GM23338 (cell line): ENCODE results near the gene HNF1A. TPM values are rescaled to one million over a fixed set of nuclear protein-coding genes. Genes with fewer than 3 reads are reported as not detected.

ENCODE experiments used
- ATAC-seq: fragments of 200-7000 bp; cut with Tn5 transposase; 3 replicates; pipeline ENCODE4 v1.9.1; 2020
- DNase-seq: peaks from one replicate; pipeline ENCODE4 v3.0.0-alpha.2; 2015; ENCODE audit warnings: low spot score
- H2AFZ ChIP-seq: fragments of 200-600 bp; sonication (generic); 2 replicates; pipeline ENCODE4 v1.8.0; 2016; ENCODE audit warnings: antibody characterized with exemption, mild to moderate bottlenecking, moderate library complexity
- H3F3A ChIP-seq: fragments of 200-600 bp; sonication (generic); replicated peaks from 2 replicates; pipeline ENCODE4 v1.8.0; 2017; ENCODE audit warnings: antibody characterized with exemption, mixed run types, low read depth
- H3K27ac ChIP-seq: fragments of 200-600 bp; sonication (generic); 2 replicates; pipeline ENCODE4 v1.6.1; 2016; ENCODE audit warnings: low read depth
- H3K27me3 ChIP-seq: fragments of 200-600 bp; sonication (generic); 2 replicates; pipeline ENCODE4 v1.8.0; 2016; ENCODE audit warnings: mild to moderate bottlenecking, mixed run types, moderate library complexity; ENCODE audit not compliant: insufficient read depth
- H3K36me3 ChIP-seq: fragments of 200-600 bp; sonication (generic); 2 replicates; pipeline ENCODE4 v1.8.0; 2016; ENCODE audit warnings: mild to moderate bottlenecking; ENCODE audit not compliant: insufficient read depth
- H3K4me1 ChIP-seq: fragments of 200-600 bp; sonication (generic); 2 replicates; pipeline ENCODE4 v1.8.0; 2016; ENCODE audit warnings: mild to moderate bottlenecking, moderate library complexity; ENCODE audit not compliant: insufficient read depth
- H3K4me2 ChIP-seq: fragments of 200-600 bp; sonication (generic); 2 replicates; pipeline ENCODE4 v1.7.1; 2017; ENCODE audit warnings: mixed run types
- H3K4me3 ChIP-seq: fragments of 200-600 bp; sonication (generic); 2 replicates; pipeline ENCODE4 v1.6.1; 2016; ENCODE audit warnings: mixed run types
- H3K79me2 ChIP-seq: fragments of 200-600 bp; sonication (generic); replicated peaks from 2 replicates; pipeline ENCODE4 v1.8.0; 2017; ENCODE audit warnings: mild to moderate bottlenecking; ENCODE audit not compliant: insufficient read depth
- H3K9me2 ChIP-seq: fragments of 200-600 bp; sonication (generic); 2 replicates; pipeline ENCODE4 v1.8.0; 2017; ENCODE audit not compliant: insufficient read depth
- H4K20me1 ChIP-seq: fragments of 200-600 bp; sonication (generic); replicated peaks from 2 replicates; pipeline ENCODE4 v1.8.0; 2017; ENCODE audit warnings: mild to moderate bottlenecking; ENCODE audit not compliant: insufficient read depth
- H3K27ac Mint-ChIP-seq: 2 replicates; pipeline ENCODE4 v1.8.0; 2020; ENCODE audit warnings: inconsistent platforms, mild to moderate bottlenecking, moderate library complexity, mixed read lengths
- H3K27me3 Mint-ChIP-seq: 3 replicates; pipeline ENCODE4 v1.8.0; 2022; ENCODE audit warnings: low read depth, mild to moderate bottlenecking, moderate library complexity, mixed read lengths, inconsistent platforms; ENCODE audit not compliant: insufficient read depth, poor library complexity
- H3K36me3 Mint-ChIP-seq: 3 replicates; pipeline ENCODE4 v1.8.0; 2021; ENCODE audit warnings: low read depth, mild to moderate bottlenecking, inconsistent platforms, moderate library complexity, mixed read lengths
- H3K4me1 Mint-ChIP-seq: 3 replicates; pipeline ENCODE4 v1.8.0; 2020; ENCODE audit warnings: mild to moderate bottlenecking, inconsistent platforms, mixed read lengths
- H3K4me3 Mint-ChIP-seq: 3 replicates; pipeline ENCODE4 v1.8.0; 2021; ENCODE audit warnings: moderate library complexity, mild to moderate bottlenecking, inconsistent platforms, mixed read lengths
- H3K9me3 Mint-ChIP-seq: 3 replicates; pipeline ENCODE4 v1.8.0; 2020; ENCODE audit warnings: moderate library complexity, mild to moderate bottlenecking, inconsistent platforms, mixed read lengths
- CREB1 ChIP-seq: fragments of 250-450 bp; sonication (Bioruptor Pico); IDR thresholded peaks from 2 replicates; pipeline ENCODE4 v1.5.0; 2020; ENCODE audit warnings: low read depth, mild to moderate bottlenecking, moderate library complexity
- CTCF ChIP-seq, 2 experiments: fragments of 200-600 bp in 1 of 2; sonication (generic) in 1 of 2; conservative IDR thresholded peaks; 2 replicates each; pipeline versions ENCODE4 v1.5.1 to v1.6.1; 2016 to 2017; ENCODE audit warnings: antibody characterized with exemption in 2 of 2, low read depth in 2 of 2, mild to moderate bottlenecking in 2 of 2, moderate library complexity in 1 of 2
- EZH2 ChIP-seq: fragments of 200-600 bp; sonication (generic); IDR thresholded peaks from one replicate; pipeline ENCODE4 v1.8.0; 2017; ENCODE audit warnings: antibody characterized with exemption, mild to moderate bottlenecking, low read depth; ENCODE audit not compliant: unreplicated experiment
- EZH2phosphoT487 ChIP-seq: fragments of 200-600 bp; sonication (generic); IDR thresholded peaks from one replicate; pipeline ENCODE4 v1.8.1; 2018; ENCODE audit warnings: antibody characterized with exemption; ENCODE audit not compliant: unreplicated experiment
- JUNB ChIP-seq: IDR thresholded peaks from one replicate; pipeline ENCODE4 v1.6.1; 2016; ENCODE audit warnings: antibody characterized with exemption; ENCODE audit not compliant: unreplicated experiment
- NANOG ChIP-seq: IDR thresholded peaks from 2 replicates; pipeline ENCODE4 v1.6.1; 2016; ENCODE audit warnings: antibody characterized with exemption, borderline replicate concordance
- POLR2AphosphoS5 ChIP-seq: IDR thresholded peaks from 2 replicates; pipeline ENCODE4 v1.6.1; 2016; ENCODE audit warnings: antibody characterized with exemption, low read depth
- STAT1 ChIP-seq: IDR thresholded peaks from one replicate; pipeline ENCODE4 v1.6.1; 2016; ENCODE audit warnings: antibody characterized with exemption; ENCODE audit not compliant: unreplicated experiment
- ZNF114 ChIP-seq: fragments of 250-450 bp; sonication (Bioruptor Pico); IDR thresholded peaks from 2 replicates; pipeline ENCODE4 v1.5.0; 2020; ENCODE audit warnings: mild to moderate bottlenecking, moderate library complexity
- ZNF462 ChIP-seq: fragments of 250-450 bp; sonication (Bioruptor Pico); IDR thresholded peaks from 2 replicates; pipeline ENCODE4 v1.5.0; 2020; ENCODE audit warnings: mild to moderate bottlenecking, moderate library complexity
- polyA plus RNA-seq: library from polyadenylated mRNA; unstranded; fragments of >200 nt; fragmentation: Nextera tagmentation; extraction: Ambion mirVana; gene quantifications from 2 replicates; pipeline ENCODE4 v1.2.1, GENCODE V29; 2016
- total RNA-seq: library from RNA; depleted of rRNA; stranded (reverse); fragments of >200 nt; shearing (Covaris generic); gene quantifications from 2 replicates; pipeline ENCODE4 v1.2.3, GENCODE V29; 2014
- TF ChIP-seq, protein P1 (sequence below): IDR thresholded peaks from 2 replicates; pipeline ENCODE4 v1.6.1; 2016; ENCODE audit warnings: antibody characterized with exemption

HNF1A gene
- total and polyA plus RNA-seq, 2 experiments from 2014 or later = 0.11 TPM; not detected in 1

- H3K9me2 ChIP-seq = no peaks in the 10 kb centered on the region
- H3K36me3 ChIP-seq = no peaks in the 10 kb centered on the region
- no peak overlapping the region for H3K27ac ChIP-seq
- peak; percentile 19 for DNase-seq
- H3K4me2 ChIP-seq = no peak overlapping the region
- Mint-ChIP-seq H3K4me3 (no peak overlapping the region), H3K27me3 (no peaks in the 10 kb centered on the region), H3K4me1 (no peaks in the 10 kb centered on the region), H3K36me3 (no peaks in the 10 kb centered on the region), H3K27ac (no peak overlapping the region), H3K9me3 (peaks cover 9% of the 10 kb centered on the region; the same call in 1 of the 3 replicates)
- H4K20me1 ChIP-seq = no peaks in the 10 kb centered on the region
- no peak overlapping the region for H3K4me3 ChIP-seq
- no peaks in the 10 kb centered on the region for H3K4me1 ChIP-seq
- no peak for TF ChIP-seq NANOG
- TF ChIP-seq ZNF462 (CRISPR knock-in tag) = no peak
- TF ChIP-seq, protein P1, sequence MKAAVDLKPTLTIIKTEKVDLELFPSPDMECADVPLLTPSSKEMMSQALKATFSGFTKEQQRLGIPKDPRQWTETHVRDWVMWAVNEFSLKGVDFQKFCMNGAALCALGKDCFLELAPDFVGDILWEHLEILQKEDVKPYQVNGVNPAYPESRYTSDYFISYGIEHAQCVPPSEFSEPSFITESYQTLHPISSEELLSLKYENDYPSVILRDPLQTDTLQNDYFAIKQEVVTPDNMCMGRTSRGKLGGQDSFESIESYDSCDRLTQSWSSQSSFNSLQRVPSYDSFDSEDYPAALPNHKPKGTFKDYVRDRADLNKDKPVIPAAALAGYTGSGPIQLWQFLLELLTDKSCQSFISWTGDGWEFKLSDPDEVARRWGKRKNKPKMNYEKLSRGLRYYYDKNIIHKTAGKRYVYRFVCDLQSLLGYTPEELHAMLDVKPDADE = no peak
- no peak for TF ChIP-seq CREB1 (CRISPR knock-in tag)
- TF ChIP-seq POLR2AphosphoS5 = no peak
- TF ChIP-seq JUNB = no peak
- TF ChIP-seq ZNF114 (CRISPR knock-in tag) = no peak
- TF ChIP-seq EZH2 = no peak
- TF ChIP-seq STAT1 = no peak
- TF ChIP-seq EZH2phosphoT487 = no peak
- TF ChIP-seq CTCF (conservative IDR thresholded peaks at IDR 0.05; ENCODE audit: low read depth in 2 of 2) = no peak
- H2AFZ ChIP-seq = no peak overlapping the region; the same call in 1 of the 2 replicates
- ATAC-seq = no peak; the same call in 2 of the 3 replicates
- no peaks in the 10 kb centered on the region for H3K79me2 ChIP-seq
- H3K27me3 ChIP-seq = no peaks in the 10 kb centered on the region
- H3F3A ChIP-seq = no peaks in the 10 kb centered on the region
Measured at GRCh38 chr12:120955232-120955631, 23.1 kb upstream of the HNF1A start.
